ENCODE measurements around the gene CES3.

- TF ChIP-seq, protein P1, sequence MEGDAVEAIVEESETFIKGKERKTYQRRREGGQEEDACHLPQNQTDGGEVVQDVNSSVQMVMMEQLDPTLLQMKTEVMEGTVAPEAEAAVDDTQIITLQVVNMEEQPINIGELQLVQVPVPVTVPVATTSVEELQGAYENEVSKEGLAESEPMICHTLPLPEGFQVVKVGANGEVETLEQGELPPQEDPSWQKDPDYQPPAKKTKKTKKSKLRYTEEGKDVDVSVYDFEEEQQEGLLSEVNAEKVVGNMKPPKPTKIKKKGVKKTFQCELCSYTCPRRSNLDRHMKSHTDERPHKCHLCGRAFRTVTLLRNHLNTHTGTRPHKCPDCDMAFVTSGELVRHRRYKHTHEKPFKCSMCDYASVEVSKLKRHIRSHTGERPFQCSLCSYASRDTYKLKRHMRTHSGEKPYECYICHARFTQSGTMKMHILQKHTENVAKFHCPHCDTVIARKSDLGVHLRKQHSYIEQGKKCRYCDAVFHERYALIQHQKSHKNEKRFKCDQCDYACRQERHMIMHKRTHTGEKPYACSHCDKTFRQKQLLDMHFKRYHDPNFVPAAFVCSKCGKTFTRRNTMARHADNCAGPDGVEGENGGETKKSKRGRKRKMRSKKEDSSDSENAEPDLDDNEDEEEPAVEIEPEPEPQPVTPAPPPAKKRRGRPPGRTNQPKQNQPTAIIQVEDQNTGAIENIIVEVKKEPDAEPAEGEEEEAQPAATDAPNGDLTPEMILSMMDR (conservative IDR thresholded peaks at IDR 0.05; ENCODE audit: low read length), result no peak
- no peak for TF ChIP-seq EZH2phosphoT487 (IDR thresholded peaks at IDR 0.05; ENCODE audit: borderline replicate concordance)
Observed at GRCh38 chr16:67019171-67019570, 58.1 kb downstream of the CES3 start.
